ENCODE data around the gene ATP2B2.

DNA sequence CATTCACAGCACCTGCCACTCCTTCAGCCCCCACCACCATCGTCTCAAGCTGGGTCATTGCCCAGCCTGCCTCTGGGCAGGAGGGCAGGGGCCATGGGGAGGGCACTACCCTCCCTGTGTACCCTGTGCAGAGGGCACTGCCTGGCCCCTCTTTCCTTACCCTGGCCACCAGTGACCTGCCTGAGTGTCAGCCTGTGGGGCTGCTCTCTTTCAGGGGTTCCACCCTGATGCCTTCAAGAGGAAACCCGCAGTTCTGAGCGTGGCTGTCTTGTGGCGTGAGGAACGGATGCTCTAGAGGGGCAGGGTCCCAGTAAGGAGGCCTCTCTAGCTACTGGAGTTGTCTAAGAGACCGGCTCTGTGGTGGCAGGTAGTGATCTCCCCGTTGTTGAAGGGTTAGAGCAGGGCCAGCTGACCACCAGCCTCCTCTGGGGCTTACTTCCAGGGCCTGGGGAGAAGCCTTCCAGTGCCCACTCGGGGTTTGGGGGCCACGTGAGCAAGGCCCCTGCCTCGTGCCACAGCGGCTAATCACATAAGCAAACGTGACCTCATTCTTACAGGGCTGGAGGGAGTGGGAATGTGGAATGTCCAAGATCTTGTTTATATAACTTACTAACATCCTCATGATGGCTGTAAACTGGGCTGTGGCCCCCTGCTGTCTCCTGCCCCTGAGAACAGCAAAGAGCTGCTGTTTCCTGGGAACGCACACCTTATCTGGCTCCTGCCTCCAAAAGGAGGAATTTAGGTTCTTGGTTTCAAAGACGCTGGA lies 153.1 kb downstream of the ATP2B2 start:
- TF ChIP-seq JUN (IDR thresholded peaks at IDR 0.05; ENCODE audit: low read depth, low read length) = no peak
- TF ChIP-seq MAFK (IDR thresholded peaks at IDR 0.05; ENCODE audit: low read depth, low read length) = no peak
- no peak for TF ChIP-seq HDAC6 (IDR thresholded peaks at IDR 0.05; ENCODE audit: low read depth, low read length)
- no peak for TF ChIP-seq NANOG (IDR thresholded peaks at IDR 0.05; ENCODE audit: insufficient read depth, low read depth, low read length, poor library complexity, severe bottlenecking)
- TF ChIP-seq, protein P1, sequence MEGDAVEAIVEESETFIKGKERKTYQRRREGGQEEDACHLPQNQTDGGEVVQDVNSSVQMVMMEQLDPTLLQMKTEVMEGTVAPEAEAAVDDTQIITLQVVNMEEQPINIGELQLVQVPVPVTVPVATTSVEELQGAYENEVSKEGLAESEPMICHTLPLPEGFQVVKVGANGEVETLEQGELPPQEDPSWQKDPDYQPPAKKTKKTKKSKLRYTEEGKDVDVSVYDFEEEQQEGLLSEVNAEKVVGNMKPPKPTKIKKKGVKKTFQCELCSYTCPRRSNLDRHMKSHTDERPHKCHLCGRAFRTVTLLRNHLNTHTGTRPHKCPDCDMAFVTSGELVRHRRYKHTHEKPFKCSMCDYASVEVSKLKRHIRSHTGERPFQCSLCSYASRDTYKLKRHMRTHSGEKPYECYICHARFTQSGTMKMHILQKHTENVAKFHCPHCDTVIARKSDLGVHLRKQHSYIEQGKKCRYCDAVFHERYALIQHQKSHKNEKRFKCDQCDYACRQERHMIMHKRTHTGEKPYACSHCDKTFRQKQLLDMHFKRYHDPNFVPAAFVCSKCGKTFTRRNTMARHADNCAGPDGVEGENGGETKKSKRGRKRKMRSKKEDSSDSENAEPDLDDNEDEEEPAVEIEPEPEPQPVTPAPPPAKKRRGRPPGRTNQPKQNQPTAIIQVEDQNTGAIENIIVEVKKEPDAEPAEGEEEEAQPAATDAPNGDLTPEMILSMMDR (IDR thresholded peaks at IDR 0.05; ENCODE audit: control extremely low read depth in 1 of 3, insufficient read depth in 1 of 3, low read depth in 1 of 3, low read length in 3 of 3) = no peak
- no peak for TF ChIP-seq EP300 (IDR thresholded peaks at IDR 0.05; ENCODE audit: borderline replicate concordance in 1 of 2, low read depth in 2 of 2, low read length in 2 of 2)
- no peak for TF ChIP-seq GABPA (IDR thresholded peaks at IDR 0.05; ENCODE audit: borderline replicate concordance, insufficient read depth, low read length)
- TF ChIP-seq EZH2 (IDR thresholded peaks at IDR 0.05; ENCODE audit: low read depth, low read length, severe bottlenecking) = no peak
- TF ChIP-seq RAD21 (IDR thresholded peaks at IDR 0.05 in 1 of 2, conservative IDR thresholded peaks at IDR 0.05 in 1 of 2; ENCODE audit: low read depth in 2 of 2, low read length in 2 of 2) = no peak

Data from H1 (cell line).